Bone marrow (tissue), 2 donors: ENCODE results near the gene SCUBE3.

Experiments
- DNase-seq, 2 donors: peaks; one replicate each; lab custom pipeline; 2025; lab: John Stamatoyannopoulos, UW

SCUBE3 gene

GRCh38 chr6:35240838-35241801 lies 27.4 kb downstream of the SCUBE3 start:
- peak; percentile 8 to 42 for DNase-seq

- DNase-seq = no peak
These were observed 28.7 kb downstream of the SCUBE3 start for GRCh38 chr6:35242486-35242885.

GRCh38 chr6:35242906-35243305 lies 29.1 kb downstream of the SCUBE3 start:
- no peak for DNase-seq

GRCh38 chr6:35243386-35243958 lies 29.7 kb downstream of the SCUBE3 start:
- DNase-seq = no peak

GRCh38 chr6:35244551-35244950 lies 30.8 kb downstream of the SCUBE3 start:
- DNase-seq = no peak

GRCh38 chr6:35247642-35248231 lies 34.0 kb downstream of the SCUBE3 start:
- DNase-seq = no peak

- DNase-seq = no peak
These were observed 34.5 kb downstream of the SCUBE3 start for GRCh38 chr6:35248300-35248699.

GRCh38 chr6:35248965-35249364 lies 35.2 kb downstream of the SCUBE3 start:
- no peak for DNase-seq

GRCh38 chr6:35251949-35252348 lies 38.2 kb downstream of the SCUBE3 start:
- no peak for DNase-seq

- no peak for DNase-seq
These were observed 39.5 kb downstream of the SCUBE3 start for GRCh38 chr6:35253249-35253648.

- no peak for DNase-seq
These were observed 44.6 kb downstream of the SCUBE3 start for GRCh38 chr6:35258336-35258735.

GRCh38 chr6:35258858-35259193 lies 45.1 kb downstream of the SCUBE3 start:
- DNase-seq = peak in 1 of 2 donors; percentile 35

- peak; percentile 70 to 87 for DNase-seq
These were observed 45.6 kb downstream of the SCUBE3 start, which contains the start of gene ZNF76 for GRCh38 chr6:35259194-35259947. ZNF76 (plus strand) TSS chr6:35259735; CDS start chr6:35281152, 21,417 bp downstream.

GRCh38 chr6:35259948-35260590 lies 46.3 kb downstream of the SCUBE3 start:
- DNase-seq = peak; percentile 9 to 53

- no peak for DNase-seq
These were observed 47.1 kb downstream of the SCUBE3 start for GRCh38 chr6:35260591-35261570.

- DNase-seq = no peak
These were observed 48.8 kb downstream of the SCUBE3 start for GRCh38 chr6:35262596-35262995.

GRCh38 chr6:35264550-35265274 lies 51.0 kb downstream of the SCUBE3 start:
- no peak for DNase-seq

GRCh38 chr6:35265523-35265922 lies 51.8 kb downstream of the SCUBE3 start:
- DNase-seq = no peak

GRCh38 chr6:35267446-35267845 lies 53.7 kb downstream of the SCUBE3 start:
- DNase-seq = no peak

- DNase-seq = no peak
These were observed 54.1 kb downstream of the SCUBE3 start for GRCh38 chr6:35267897-35268296.
